GM12801 (cell line): ENCODE results near the gene ENGASE.

Source experiments
- TF ChIP-seq, protein P1 (sequence below): IDR thresholded peaks from one replicate; pipeline ENCODE4 v1.5.1; 2011; ENCODE audit warnings: control low read depth; ENCODE audit not compliant: insufficient read length; ENCODE audit errors: extremely low read depth

Gene ENGASE

DNA sequence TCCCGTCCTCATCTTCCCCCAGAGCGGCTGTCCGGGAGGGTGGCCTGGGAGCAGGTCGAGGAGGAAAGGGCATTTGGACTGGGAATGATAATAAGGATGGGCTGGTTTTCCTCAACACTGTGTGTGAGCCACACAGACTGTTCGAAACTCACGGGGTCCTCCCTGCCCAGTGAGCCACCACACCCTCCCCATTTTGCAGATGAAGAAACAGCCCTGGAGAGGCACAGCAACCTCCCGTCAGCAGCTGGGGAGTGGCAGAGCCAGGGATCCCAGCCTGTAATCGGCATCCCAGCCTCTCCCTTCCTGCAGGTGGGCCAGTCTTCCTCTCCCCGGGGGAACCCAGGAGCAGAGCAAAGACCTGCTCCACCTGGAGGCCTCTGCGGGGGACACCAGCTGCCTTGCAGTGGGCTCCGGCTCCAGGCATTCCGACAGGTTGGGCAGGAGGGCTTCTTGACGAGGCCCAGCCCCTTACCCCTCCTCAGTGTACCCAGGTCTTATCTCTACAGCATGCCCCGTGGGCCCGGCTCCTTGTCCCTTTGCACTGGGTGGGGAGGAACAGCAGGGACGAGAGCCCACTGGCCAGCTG, 23.8 kb downstream of the ENGASE start:
- TF ChIP-seq, protein P1, sequence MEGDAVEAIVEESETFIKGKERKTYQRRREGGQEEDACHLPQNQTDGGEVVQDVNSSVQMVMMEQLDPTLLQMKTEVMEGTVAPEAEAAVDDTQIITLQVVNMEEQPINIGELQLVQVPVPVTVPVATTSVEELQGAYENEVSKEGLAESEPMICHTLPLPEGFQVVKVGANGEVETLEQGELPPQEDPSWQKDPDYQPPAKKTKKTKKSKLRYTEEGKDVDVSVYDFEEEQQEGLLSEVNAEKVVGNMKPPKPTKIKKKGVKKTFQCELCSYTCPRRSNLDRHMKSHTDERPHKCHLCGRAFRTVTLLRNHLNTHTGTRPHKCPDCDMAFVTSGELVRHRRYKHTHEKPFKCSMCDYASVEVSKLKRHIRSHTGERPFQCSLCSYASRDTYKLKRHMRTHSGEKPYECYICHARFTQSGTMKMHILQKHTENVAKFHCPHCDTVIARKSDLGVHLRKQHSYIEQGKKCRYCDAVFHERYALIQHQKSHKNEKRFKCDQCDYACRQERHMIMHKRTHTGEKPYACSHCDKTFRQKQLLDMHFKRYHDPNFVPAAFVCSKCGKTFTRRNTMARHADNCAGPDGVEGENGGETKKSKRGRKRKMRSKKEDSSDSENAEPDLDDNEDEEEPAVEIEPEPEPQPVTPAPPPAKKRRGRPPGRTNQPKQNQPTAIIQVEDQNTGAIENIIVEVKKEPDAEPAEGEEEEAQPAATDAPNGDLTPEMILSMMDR: no peak

DNA sequence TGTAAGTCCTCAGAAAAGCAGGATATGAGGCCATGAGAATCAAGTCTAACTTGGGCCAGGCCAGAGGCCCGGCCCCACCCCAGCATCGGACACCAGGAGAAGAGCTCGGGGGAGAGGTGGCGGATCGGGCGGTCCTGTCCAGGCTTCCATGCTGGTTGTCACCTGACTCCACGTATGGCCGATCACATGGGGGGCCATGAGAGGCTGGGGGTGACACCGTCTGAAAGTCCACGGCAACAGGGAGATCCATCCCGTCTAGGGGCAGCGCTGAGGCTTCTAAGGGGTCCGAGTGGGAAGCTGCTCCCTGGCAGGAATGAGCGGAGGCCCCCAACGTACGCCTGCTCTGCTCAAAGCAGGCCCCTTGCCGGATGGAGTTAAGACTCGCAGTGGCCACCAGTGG, 25.8 kb downstream of the ENGASE start:
- TF ChIP-seq, protein P1: no peak

DNA sequence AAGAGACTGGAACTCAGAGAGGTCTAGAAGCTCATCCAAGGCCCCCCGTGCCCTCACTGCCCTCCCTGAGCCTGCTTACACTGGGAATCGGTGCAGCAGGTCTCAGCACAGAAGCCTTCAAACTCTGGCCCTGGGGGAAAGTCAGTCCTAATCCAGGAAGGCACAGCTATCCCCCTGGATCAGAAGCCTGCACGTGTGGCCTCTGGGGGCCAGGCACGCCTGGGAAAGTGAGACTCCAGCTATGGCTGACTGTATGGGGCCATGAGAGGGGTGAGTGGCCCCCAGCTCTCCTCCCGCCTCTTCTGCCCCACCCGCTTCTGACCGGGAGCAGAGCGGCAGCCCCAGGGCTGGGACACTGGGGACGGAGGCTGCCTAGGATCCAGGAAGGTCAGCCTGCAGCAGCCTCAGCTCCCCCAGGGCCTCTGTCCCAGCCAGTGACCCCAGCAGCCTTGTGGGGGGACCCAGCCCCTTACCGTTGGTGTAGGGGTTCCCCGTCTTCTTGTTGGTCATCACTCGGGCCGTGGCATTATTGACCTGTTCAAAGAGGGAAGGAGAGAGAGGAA, 26.6 kb downstream of the ENGASE start:
- TF ChIP-seq, protein P1: no peak

DNA sequence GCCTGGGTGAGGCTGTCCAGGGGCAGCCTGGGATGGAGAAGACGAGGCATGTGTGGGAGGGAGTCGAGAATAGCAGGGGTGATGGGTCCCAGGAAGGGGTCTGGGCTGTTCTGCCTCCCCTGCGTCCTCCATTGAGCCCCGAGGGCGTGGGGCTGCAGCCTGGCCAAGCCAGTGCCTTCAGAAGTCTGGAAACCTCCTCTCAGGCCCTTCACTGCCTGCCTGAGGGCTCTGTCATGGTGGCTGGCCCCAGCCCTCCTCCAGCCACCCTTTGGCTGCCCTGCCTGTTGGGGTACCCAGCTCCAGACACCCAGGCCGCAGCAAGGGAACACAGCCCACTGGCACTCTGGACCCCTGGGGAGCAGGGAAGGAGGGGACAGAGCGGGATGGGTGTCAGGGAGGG, 27.6 kb downstream of the ENGASE start:
- TF ChIP-seq, protein P1: no peak

GRCh38 chr17:79104898-79105600, 30.4 kb downstream of the ENGASE start:
- TF ChIP-seq, protein P1: no peak

- TF ChIP-seq, protein P1: no peak
Measured at GRCh38 chr17:79105937-79106336, 31.3 kb downstream of the ENGASE start.

DNA sequence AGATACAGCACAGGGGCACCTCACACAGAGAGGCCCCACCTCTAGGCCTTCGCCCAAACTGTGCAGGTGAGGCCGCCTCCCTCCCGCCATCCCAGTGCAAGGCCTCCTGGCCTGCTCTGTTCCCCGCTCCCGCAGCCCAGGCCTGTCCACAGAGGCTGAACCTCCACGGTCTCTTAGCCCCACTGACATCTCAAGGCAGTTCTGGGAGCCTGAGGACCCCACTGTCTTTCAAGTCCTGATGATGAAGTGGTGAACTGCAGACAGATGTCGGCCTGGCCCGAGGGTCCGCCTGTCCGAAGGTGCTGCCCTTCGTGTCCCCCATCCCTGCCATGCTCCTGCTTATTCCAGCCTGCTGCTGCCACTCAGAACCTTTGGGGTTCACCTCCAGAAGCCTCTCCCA, 32.3 kb downstream of the ENGASE start:
- TF ChIP-seq, protein P1: no peak
